Measurements from ENCODE around the gene REV3L.

DNA sequence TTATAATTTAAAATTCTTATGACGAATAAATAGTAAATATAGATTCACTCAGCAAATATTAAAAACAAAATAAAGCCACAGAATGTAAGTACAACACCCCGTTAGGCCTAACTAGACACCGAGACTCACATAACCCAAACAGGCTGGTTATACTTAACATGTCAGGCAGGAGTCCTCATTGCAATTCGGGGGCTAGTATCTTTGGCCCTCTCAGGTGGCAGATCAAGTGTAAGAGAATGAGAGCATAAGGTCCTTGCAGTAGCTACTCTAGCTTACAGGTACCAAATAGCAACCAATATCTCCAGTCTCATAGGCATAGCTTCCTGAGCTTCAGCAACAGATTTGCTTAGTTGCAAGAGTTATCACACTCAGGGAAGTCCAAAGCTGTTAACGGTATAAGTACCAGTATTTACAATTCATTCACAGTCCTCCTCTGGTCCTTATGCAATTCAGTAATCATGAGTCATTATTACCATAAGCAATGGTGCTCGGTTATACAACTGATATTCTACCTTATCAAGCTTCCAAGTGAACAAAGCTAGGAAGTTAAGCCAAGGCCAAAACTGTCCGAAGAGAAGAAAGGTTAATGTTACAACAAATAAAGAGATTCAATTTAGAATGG lies 20.1 kb downstream of the REV3L start:
- TF ChIP-seq, protein P1, sequence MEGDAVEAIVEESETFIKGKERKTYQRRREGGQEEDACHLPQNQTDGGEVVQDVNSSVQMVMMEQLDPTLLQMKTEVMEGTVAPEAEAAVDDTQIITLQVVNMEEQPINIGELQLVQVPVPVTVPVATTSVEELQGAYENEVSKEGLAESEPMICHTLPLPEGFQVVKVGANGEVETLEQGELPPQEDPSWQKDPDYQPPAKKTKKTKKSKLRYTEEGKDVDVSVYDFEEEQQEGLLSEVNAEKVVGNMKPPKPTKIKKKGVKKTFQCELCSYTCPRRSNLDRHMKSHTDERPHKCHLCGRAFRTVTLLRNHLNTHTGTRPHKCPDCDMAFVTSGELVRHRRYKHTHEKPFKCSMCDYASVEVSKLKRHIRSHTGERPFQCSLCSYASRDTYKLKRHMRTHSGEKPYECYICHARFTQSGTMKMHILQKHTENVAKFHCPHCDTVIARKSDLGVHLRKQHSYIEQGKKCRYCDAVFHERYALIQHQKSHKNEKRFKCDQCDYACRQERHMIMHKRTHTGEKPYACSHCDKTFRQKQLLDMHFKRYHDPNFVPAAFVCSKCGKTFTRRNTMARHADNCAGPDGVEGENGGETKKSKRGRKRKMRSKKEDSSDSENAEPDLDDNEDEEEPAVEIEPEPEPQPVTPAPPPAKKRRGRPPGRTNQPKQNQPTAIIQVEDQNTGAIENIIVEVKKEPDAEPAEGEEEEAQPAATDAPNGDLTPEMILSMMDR (IDR thresholded peaks at IDR 0.05; ENCODE audit: low read depth, low read length), result no peak
- no peak for TF ChIP-seq POLR2A (IDR thresholded peaks at IDR 0.05; ENCODE audit: extremely low read depth, insufficient read length)
- TF ChIP-seq MYC (IDR thresholded peaks at IDR 0.05; ENCODE audit: low read depth, low read length), result no peak
